GM12872 (cell line): ENCODE measurements around the gene TIMM9.
A peak's percentile ranks its signal among the peaks of the same experiment; 100 is the strongest.

Experiments
- CTCF ChIP-seq: IDR thresholded peaks from 3 replicates; pipeline ENCODE4 v1.5.1; 2011; ENCODE audit warnings: low read depth, mild to moderate bottlenecking, low read length, moderate library complexity; ENCODE audit not compliant: insufficient read depth

TIMM9 gene

GRCh38 chr14:58364316-58364715 lies 63.0 kb downstream of the TIMM9 start:
- TF ChIP-seq CTCF = no peak

GRCh38 chr14:58362798-58363412 lies 64.4 kb downstream of the TIMM9 start:
- TF ChIP-seq CTCF = peak; percentile 38; the same call in 1 of the 3 replicates
